GM18507 (cell line): Measurements from ENCODE around the gene ACOX3.

Experiments used
- DNase-seq: peaks from one replicate; pipeline ENCODE4 v3.0.0; 2011; ENCODE audit warnings: low read depth; ENCODE audit not compliant: insufficient read length; ENCODE audit errors: extremely low spot score
- FAIRE-seq: peaks from 2 replicates; lab custom pipeline; 2011; peaks lifted over from hg19 to GRCh38; lab: Jason Lieb, UNC

ACOX3 gene

DNA sequence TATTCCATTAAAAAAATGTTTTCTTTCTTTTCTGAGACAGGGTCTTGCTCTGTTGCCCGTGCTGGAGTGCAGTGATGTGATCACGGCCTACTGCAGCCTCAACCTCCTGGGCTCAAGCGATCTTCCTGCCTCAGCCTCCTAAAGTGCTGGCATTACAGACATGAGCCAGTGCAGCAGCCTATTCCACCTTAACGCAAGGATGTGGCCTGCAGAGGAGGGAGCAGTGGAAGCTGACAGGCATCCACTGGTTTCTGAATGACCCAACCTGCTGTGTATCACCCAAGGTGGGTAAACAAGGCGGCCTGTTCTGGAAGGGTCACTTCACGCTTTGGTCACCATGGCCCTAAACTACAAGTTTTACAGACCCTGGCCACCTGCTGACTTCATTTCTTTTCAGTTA, 60.8 kb downstream of the ACOX3 start:
- no peak for FAIRE-seq
- DNase-seq, result no peak

GRCh38 chr4:8379281-8379680, 61.2 kb downstream of the ACOX3 start:
- DNase-seq, result no peak

GRCh38 chr4:8378776-8379175, 61.7 kb downstream of the ACOX3 start:
- no peak for DNase-seq
- FAIRE-seq, result no peak

More at GRCh38 chr4:8379281-8379680, 61.2 kb downstream of the ACOX3 start:
- no peak for FAIRE-seq

DNA sequence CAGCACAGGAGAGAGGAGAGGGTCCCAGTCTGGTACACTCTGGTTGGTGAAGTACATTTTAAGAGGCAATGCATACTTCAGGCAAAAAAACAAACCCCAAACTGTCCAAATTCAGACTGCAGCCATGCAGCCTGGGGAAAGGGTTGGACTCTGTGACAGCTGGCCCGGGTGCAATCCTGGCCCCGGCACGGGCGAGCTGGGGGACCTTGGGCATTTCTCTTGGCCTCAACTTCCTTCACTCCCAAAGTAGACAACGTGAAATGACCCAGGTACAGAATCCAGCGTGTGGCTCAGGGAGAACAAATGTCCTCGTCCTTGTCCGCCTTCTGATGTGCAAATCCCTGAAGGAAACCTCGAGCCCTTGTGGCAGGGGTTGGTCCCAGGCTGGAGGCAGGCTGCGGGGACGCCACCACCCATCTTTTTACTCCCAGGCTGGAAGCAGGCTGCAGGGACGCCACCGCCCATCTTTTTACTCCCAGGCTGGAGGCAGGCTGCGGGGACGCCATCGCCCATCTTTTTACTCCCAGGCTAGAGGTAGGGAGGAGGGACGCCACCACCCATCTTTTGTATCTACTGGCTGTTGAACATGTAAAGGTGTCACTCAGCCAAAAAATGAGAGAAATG, 62.3 kb downstream of the ACOX3 start:
- DNase-seq, result no peak
- FAIRE-seq, result no peak

GRCh38 chr4:8377103-8378075, 63.1 kb downstream of the ACOX3 start:
- DNase-seq (no peak), FAIRE-seq (no peak)

GRCh38 chr4:8376361-8377102, 64.0 kb downstream of the ACOX3 start:
- no peak for FAIRE-seq

GRCh38 chr4:8374851-8375649, 65.5 kb downstream of the ACOX3 start:
- FAIRE-seq (no peak), DNase-seq (no peak)

More at GRCh38 chr4:8376361-8377102, 64.0 kb downstream of the ACOX3 start:
- DNase-seq, result no peak

GRCh38 chr4:8373973-8374545, 66.5 kb downstream of the ACOX3 start:
- FAIRE-seq, result no peak
- no peak for DNase-seq

DNA sequence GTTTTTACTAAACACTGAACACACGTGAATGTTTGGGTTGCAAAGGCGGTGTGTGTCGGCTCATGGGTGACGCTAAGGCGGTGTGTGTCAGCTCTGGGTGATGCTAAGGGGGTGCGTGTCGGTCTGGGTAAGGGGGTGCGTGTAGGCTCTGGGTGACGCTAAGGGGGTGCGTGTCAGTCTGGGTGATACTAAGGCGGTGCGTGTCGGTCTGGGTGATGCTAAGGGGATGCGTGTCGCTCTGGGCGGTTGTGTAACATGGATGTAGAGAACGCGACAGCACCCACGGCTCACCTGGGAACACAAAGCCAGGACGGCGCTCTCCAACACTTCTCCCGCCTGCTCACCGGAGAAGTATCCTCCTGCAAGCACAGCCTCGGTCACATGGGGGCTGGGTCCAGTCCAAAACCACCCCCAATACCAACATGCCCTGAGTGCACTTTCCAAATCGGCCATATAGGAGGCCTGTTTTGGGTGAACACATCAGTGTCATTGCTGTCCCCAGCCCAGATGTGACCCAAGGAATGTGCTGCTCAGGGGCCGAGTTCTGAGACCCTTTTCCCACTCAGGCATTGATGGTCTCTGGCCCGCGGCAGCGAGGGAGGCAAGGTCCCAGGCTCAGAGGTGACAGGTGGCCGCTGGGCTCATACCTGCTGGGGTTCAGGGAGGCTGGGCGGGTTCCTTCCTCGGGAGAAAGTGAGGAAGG, 67.1 kb downstream of the ACOX3 start:
- FAIRE-seq (no peak), DNase-seq (no peak)

GRCh38 chr4:8372506-8372905, 68.0 kb downstream of the ACOX3 start:
- no peak for FAIRE-seq
- no peak for DNase-seq

- FAIRE-seq (no peak), DNase-seq (no peak)
Measured at GRCh38 chr4:8371596-8371995, 68.9 kb downstream of the ACOX3 start.

GRCh38 chr4:8370835-8371595, 69.5 kb downstream of the ACOX3 start:
- no peak for FAIRE-seq
- DNase-seq, result no peak

DNA sequence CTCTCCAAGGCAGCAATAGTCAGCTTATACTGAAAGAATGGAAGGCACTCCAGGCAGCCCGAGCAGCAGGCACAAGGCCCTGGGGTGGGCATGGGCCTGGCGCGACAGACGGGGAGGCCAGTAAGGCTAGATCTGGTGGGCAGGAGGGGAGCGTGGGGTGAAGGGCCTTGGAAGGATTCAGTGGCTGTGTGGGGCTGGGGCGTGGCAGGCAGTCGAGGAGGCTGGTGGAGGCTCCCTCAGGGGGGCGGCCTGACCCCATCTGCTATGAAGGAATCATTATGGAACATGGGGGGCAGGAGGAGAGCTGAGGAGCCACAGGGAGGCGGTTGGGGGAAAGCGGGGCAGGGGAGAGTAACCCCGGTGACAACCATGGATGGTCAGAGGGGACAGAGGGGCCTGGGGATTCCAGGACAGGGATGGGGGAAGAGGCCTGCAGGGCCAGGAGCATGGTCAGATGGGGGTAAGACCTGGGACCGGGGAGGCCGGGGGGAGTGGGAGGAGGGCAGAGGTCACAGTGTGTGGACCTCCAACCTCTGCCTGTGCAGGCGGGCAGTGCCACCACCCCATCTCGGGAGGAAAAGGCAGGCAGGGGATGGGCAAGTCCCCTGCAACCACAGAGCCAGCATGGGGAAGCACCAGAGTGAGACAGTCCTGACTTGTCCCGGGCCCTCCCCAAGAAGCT, 70.3 kb downstream of the ACOX3 start:
- FAIRE-seq (no peak), DNase-seq (no peak)

GRCh38 chr4:8369426-8370105, 71.0 kb downstream of the ACOX3 start:
- DNase-seq (no peak), FAIRE-seq (no peak)

- DNase-seq, result no peak
- no peak for FAIRE-seq
Measured at GRCh38 chr4:8368998-8369397, 71.5 kb downstream of the ACOX3 start.

- FAIRE-seq (no peak), DNase-seq (no peak)
Measured at GRCh38 chr4:8368061-8368481, 72.5 kb downstream of the ACOX3 start.

DNA sequence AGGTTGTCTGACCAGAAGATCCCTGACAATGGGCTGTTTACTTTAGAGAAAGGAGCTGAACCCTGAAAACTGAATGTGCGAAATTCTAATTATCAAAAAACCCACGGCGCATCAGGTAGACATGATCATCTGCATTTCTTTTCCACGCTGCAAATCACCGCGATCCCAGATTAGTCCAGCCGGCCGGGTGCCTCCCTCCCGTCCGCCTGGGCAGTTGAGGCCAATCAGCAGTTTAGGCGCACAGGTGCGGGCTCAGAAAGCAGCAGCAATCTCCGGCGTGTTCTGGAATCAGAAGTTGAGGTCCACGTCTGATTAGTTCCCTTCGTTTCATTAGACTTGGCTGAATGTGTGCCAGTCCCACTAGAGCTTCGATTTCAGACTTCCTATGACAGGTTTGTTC, 73.9 kb downstream of the ACOX3 start:
- DNase-seq (no peak), FAIRE-seq (no peak)
